ENCODE data around the gene MT1HL1. TPM values are rescaled to one million over a fixed set of nuclear protein-coding genes. Genes with fewer than 3 reads are reported as not detected.

The MT1HL1 gene
- total and polyA plus RNA-seq, 2 donors (not counting 1 experiment from before 2014, with no cell fraction given), result not detected

GRCh38 chr1:237035759-237036158, 31.5 kb upstream of the MT1HL1 start:
- no peak overlapping the region for H3K4me3 ChIP-seq (ENCODE audit: control extremely low read depth in 1 of 5, extremely low read depth in 1 of 5, insufficient read depth in 1 of 5, low read depth in 2 of 5, low read length in 4 of 5)
- peaks cover 0 to 6% (median 4%) of the 10 kb centered on the region in 4 experiments for H3K27me3 ChIP-seq (replicated peaks in 1 of 4; ENCODE audit: control extremely low read depth in 1 of 4, control insufficient read depth in 3 of 4, insufficient read depth in 4 of 4, low read length in 3 of 4)
- no peak overlapping the region for H3K9ac ChIP-seq (ENCODE audit: low read length)
- POLR2A ChIA-PET, result no interaction called here
- Mint-ChIP-seq H3K27me3 (peaks cover 14% of the 10 kb centered on the region), H3K4me1 (no peaks in the 10 kb centered on the region), H3K4me3 (no peak overlapping the region), H3K27ac (no peak overlapping the region), H3K9me3 (ENCODE audit: insufficient read depth) (no peaks in the 10 kb centered on the region)
- H4K20me1 ChIP-seq (ENCODE audit: control insufficient read depth, insufficient read depth, low read length, poor library complexity, severe bottlenecking), result no peaks in the 10 kb centered on the region
- CTCF ChIA-PET, result no interaction called here
- H3K9me3 ChIP-seq (ENCODE audit: control extremely low read depth in 1 of 3, control insufficient read depth in 2 of 3, insufficient read depth in 1 of 3, low read length in 2 of 3), result peaks cover 0 to 2% (median 0%) of the 10 kb centered on the region in 3 donors
- H3K79me2 ChIP-seq (ENCODE audit: control insufficient read depth, insufficient read depth, low read length), result no peaks in the 10 kb centered on the region
- no peak overlapping the region for H3K4me2 ChIP-seq (replicated peaks; ENCODE audit: low read depth, low read length, poor library complexity, severe bottlenecking)
- no peaks in the 10 kb centered on the region for H3K36me3 ChIP-seq (replicated peaks in 1 of 2; ENCODE audit: control extremely low read depth in 1 of 2, control insufficient read depth in 1 of 2, extremely low read depth in 1 of 2, insufficient read depth in 2 of 2, low read length in 1 of 2)
- ATAC-seq (ENCODE audit: low read depth) (no peak), DNase-seq (no peak)
- H3K4me1 ChIP-seq (ENCODE audit: control insufficient read depth in 2 of 2, insufficient read depth in 2 of 2, low read length in 2 of 2), result no peaks in the 10 kb centered on the region
- intact Hi-C loops (cut with micrococcal nuclease), result no loop called here
- no peak overlapping the region for H3K27ac ChIP-seq (ENCODE audit: low read length in 2 of 2)
- WGBS (ENCODE audit: insufficient coverage), result 82% methylated on average over 1 of the region's 1 CpG
- no peak for TF ChIP-seq CTCF (IDR thresholded peaks at IDR 0.05)
- no peak for TF ChIP-seq EZH2 (IDR thresholded peaks at IDR 0.05; ENCODE audit: borderline replicate concordance, insufficient read depth, low read depth, low read length, poor library complexity, severe bottlenecking)
- no peak overlapping the region for H2AFZ ChIP-seq (ENCODE audit: insufficient read depth, low read depth, low read length, poor library complexity, severe bottlenecking)

GRCh38 chr1:237033804-237034203, 29.6 kb upstream of the MT1HL1 start:
- Histone ChIP-seq H3K4me3 (ENCODE audit: control extremely low read depth in 1 of 5, extremely low read depth in 1 of 5, insufficient read depth in 1 of 5, low read depth in 2 of 5, low read length in 4 of 5) (no peak overlapping the region), H3K79me2 (ENCODE audit: control insufficient read depth, insufficient read depth, low read length) (no peaks in the 10 kb centered on the region), H3K4me1 (ENCODE audit: control insufficient read depth in 2 of 2, insufficient read depth in 2 of 2, low read length in 2 of 2) (no peaks in the 10 kb centered on the region), H2AFZ (ENCODE audit: insufficient read depth, low read depth, low read length, poor library complexity, severe bottlenecking) (no peak overlapping the region), H4K20me1 (ENCODE audit: control insufficient read depth, insufficient read depth, low read length, poor library complexity, severe bottlenecking) (no peaks in the 10 kb centered on the region), H3K4me2 (replicated peaks; ENCODE audit: low read depth, low read length, poor library complexity, severe bottlenecking) (no peak overlapping the region), H3K9me3 (ENCODE audit: control extremely low read depth in 1 of 3, control insufficient read depth in 2 of 3, insufficient read depth in 1 of 3, low read length in 2 of 3) (peaks cover 0 to 5% (median 0%) of the 10 kb centered on the region in 3 donors), H3K27ac (ENCODE audit: low read length in 2 of 2) (no peak overlapping the region), H3K27me3 (replicated peaks in 1 of 4; ENCODE audit: control extremely low read depth in 1 of 4, control insufficient read depth in 3 of 4, insufficient read depth in 4 of 4, low read length in 3 of 4) (peaks cover 0 to 4% (median 0%) of the 10 kb centered on the region in 4 experiments), H3K36me3 (replicated peaks in 1 of 2; ENCODE audit: control extremely low read depth in 1 of 2, control insufficient read depth in 1 of 2, extremely low read depth in 1 of 2, insufficient read depth in 2 of 2, low read length in 1 of 2) (no peaks in the 10 kb centered on the region), H3K9ac (ENCODE audit: low read length) (no peak overlapping the region)
- Mint-ChIP-seq H3K9me3 (ENCODE audit: insufficient read depth) (no peaks in the 10 kb centered on the region), H3K4me1 (no peaks in the 10 kb centered on the region), H3K27me3 (peaks cover 13% of the 10 kb centered on the region), H3K4me3 (no peak overlapping the region), H3K27ac (no peak overlapping the region)
- POLR2A ChIA-PET, result no interaction called here
- WGBS (ENCODE audit: insufficient coverage), result no CpG with 5 or more reads among the region's 4 CpGs
- no peak for ATAC-seq (ENCODE audit: low read depth)
- CTCF ChIA-PET, result no interaction called here
- no peak for TF ChIP-seq EZH2 (IDR thresholded peaks at IDR 0.05; ENCODE audit: borderline replicate concordance, insufficient read depth, low read depth, low read length, poor library complexity, severe bottlenecking)
- TF ChIP-seq CTCF (IDR thresholded peaks at IDR 0.05), result no peak
- intact Hi-C loops (cut with micrococcal nuclease), result no loop called here
- DNase-seq, result no peak

All from B cell (primary cell).